Neuronal stem cell (in vitro differentiated cells): Measurements from ENCODE around the gene MRPL47.

ENCODE experiments used
- DNase-seq: peaks from one replicate; pipeline ENCODE4 v3.0.0-alpha.2; 2013; ENCODE audit warnings: low spot score
- H2AFZ ChIP-seq: one replicate; pipeline ENCODE4 v1.6.1; 2013; ENCODE audit warnings: mild to moderate bottlenecking, low read length, inconsistent platforms
- H2AK5ac ChIP-seq: 2 replicates; pipeline ENCODE4 v1.6.1; 2013; ENCODE audit warnings: low read depth, mild to moderate bottlenecking, inconsistent platforms, low read length, moderate library complexity, mixed read lengths
- H2BK120ac ChIP-seq: 2 replicates; pipeline ENCODE4 v1.6.1; 2013; ENCODE audit warnings: low read depth, mild to moderate bottlenecking, inconsistent platforms, low read length, moderate library complexity, mixed read lengths
- H2BK12ac ChIP-seq: one replicate; pipeline ENCODE4 v1.6.1; 2013; ENCODE audit warnings: low read length, inconsistent platforms
- H2BK15ac ChIP-seq: 2 replicates; pipeline ENCODE4 v1.6.1; 2013; ENCODE audit warnings: mild to moderate bottlenecking, low read length, inconsistent platforms, mixed read lengths
- H2BK5ac ChIP-seq: one replicate; pipeline ENCODE4 v1.6.1; 2013; ENCODE audit warnings: inconsistent platforms, mild to moderate bottlenecking, low read length, moderate library complexity
- H3K14ac ChIP-seq: one replicate; pipeline ENCODE4 v1.6.1; 2013; ENCODE audit warnings: low read length, inconsistent platforms
- H3K18ac ChIP-seq: 2 replicates; pipeline ENCODE4 v1.6.1; 2013; ENCODE audit warnings: low read length, inconsistent platforms
- H3K23ac ChIP-seq: 2 replicates; pipeline ENCODE4 v1.6.1; 2013; ENCODE audit warnings: low read depth, mild to moderate bottlenecking, mixed read lengths, low read length, inconsistent platforms; ENCODE audit not compliant: poor library complexity
- H3K27ac ChIP-seq: replicated peaks from 3 replicates; pipeline ENCODE4 v1.5.1; 2013; ENCODE audit warnings: low read length, inconsistent platforms
- H3K27me3 ChIP-seq, 3 experiments: 2 replicates each; pipeline ENCODE4 v1.6.1; 2013; ENCODE audit warnings: low read length in 3 of 3, mild to moderate bottlenecking in 2 of 3, inconsistent platforms in 1 of 3, low read depth in 1 of 3, mixed read lengths in 1 of 3, moderate library complexity in 1 of 3; ENCODE audit not compliant: control insufficient read depth in 3 of 3, insufficient read depth in 3 of 3
- H3K36me3 ChIP-seq, 2 donors: replicated peaks in 1 of 2; 2 replicates each; pipeline ENCODE4 v1.6.1; 2013; ENCODE audit warnings: low read length in 2 of 2; ENCODE audit not compliant: control insufficient read depth in 2 of 2, insufficient read depth in 2 of 2
- H3K4ac ChIP-seq: 2 replicates; pipeline ENCODE4 v1.6.1; 2013; ENCODE audit warnings: inconsistent platforms, mild to moderate bottlenecking, low read length, moderate library complexity
- H3K4me1 ChIP-seq, 2 donors: 1 replicate in 1 of 2; 2 replicates in 1 of 2; pipeline ENCODE4 v1.6.1; 2013; ENCODE audit warnings: low read length in 2 of 2, low read depth in 1 of 2; ENCODE audit not compliant: control insufficient read depth in 2 of 2, insufficient read depth in 1 of 2
- H3K4me2 ChIP-seq: one replicate; pipeline ENCODE4 v1.6.1; 2013; ENCODE audit warnings: mild to moderate bottlenecking, low read length, inconsistent platforms; ENCODE audit not compliant: insufficient read depth, poor library complexity, severe bottlenecking
- H3K4me3 ChIP-seq, 2 donors: 2 replicates each; pipeline ENCODE4 v1.5.1; 2013; ENCODE audit warnings: low read length in 2 of 2, mild to moderate bottlenecking in 2 of 2, inconsistent platforms in 1 of 2, moderate library complexity in 1 of 2
- H3K79me1 ChIP-seq: one replicate; pipeline ENCODE4 v1.6.1; 2013; ENCODE audit warnings: low read depth, mild to moderate bottlenecking, inconsistent platforms, low read length, moderate library complexity
- H3K9ac ChIP-seq: one replicate; pipeline ENCODE4 v1.6.1; 2013; ENCODE audit warnings: mild to moderate bottlenecking, low read depth, low read length, inconsistent platforms; ENCODE audit not compliant: poor library complexity
- H3K9me3 ChIP-seq, 2 donors: replicated peaks in 1 of 2; 2 replicates each; pipeline versions ENCODE3 to v1.6.1; 2013; ENCODE audit warnings: low read length in 2 of 2, mild to moderate bottlenecking in 2 of 2, inconsistent platforms in 1 of 2, low read depth in 1 of 2, mixed read lengths in 1 of 2, moderate library complexity in 1 of 2; ENCODE audit not compliant: control insufficient read depth in 2 of 2, insufficient read depth in 1 of 2
- H4K8ac ChIP-seq: one replicate; pipeline ENCODE4 v1.6.1; 2013; ENCODE audit warnings: low read depth, mild to moderate bottlenecking, inconsistent platforms, low read length, moderate library complexity
- H4K91ac ChIP-seq: one replicate; pipeline ENCODE4 v1.6.1; 2013; ENCODE audit warnings: low read length, low read depth, mild to moderate bottlenecking, inconsistent platforms; ENCODE audit not compliant: poor library complexity
- WGBS, 2 donors: extraction: QIAGEN DNeasy Blood & Tissue Kit; methylation state at CpG; one replicate each; pipeline ENCODE4 v1.1.7; 2013; ENCODE audit warnings: missing lambda C conversion rate in 2 of 2, mixed read lengths in 1 of 2; ENCODE audit not compliant: insufficient read length in 2 of 2, insufficient replicate concordance in 1 of 2; ENCODE audit errors: extremely low coverage in 2 of 2; 5-methylcytosine and 5-hydroxymethylcytosine counted together

The MRPL47 gene

GRCh38 chr3:179606534-179607085 is 2.2 kb upstream of the MRPL47 start:
- peaks cover 6% of the 10 kb centered on the region for H3K79me1 ChIP-seq
- H3K4ac ChIP-seq, result no peak overlapping the region
- H2BK15ac ChIP-seq, result no peak overlapping the region
- no peak overlapping the region for H3K9ac ChIP-seq
- H2BK5ac ChIP-seq, result no peak overlapping the region
- no peak overlapping the region for H4K91ac ChIP-seq
- no peak overlapping the region for H2BK12ac ChIP-seq
- peaks cover 2 to 49% of the 10 kb centered on the region in 2 donors for H3K36me3 ChIP-seq
- no peak overlapping the region for H2AK5ac ChIP-seq
- WGBS, 2 donors, result no CpG with 5 or more reads among the region's 4 CpGs
- no peaks in the 10 kb centered on the region for H3K9me3 ChIP-seq
- H3K27me3 ChIP-seq, result no peaks in the 10 kb centered on the region
- DNase-seq, result no peak
- no peak overlapping the region for H4K8ac ChIP-seq
- H3K14ac ChIP-seq, result no peak overlapping the region
- no peak overlapping the region for H3K23ac ChIP-seq
- no peak overlapping the region for H2BK120ac ChIP-seq
- H3K4me2 ChIP-seq, result no peak overlapping the region
- no peak overlapping the region for H2AFZ ChIP-seq
- no peak overlapping the region for H3K18ac ChIP-seq
- peaks cover 0 to 3% of the 10 kb centered on the region in 2 donors for H3K4me1 ChIP-seq
- H3K4me3 ChIP-seq, result no peak overlapping the region
- H3K27ac ChIP-seq, result no peak overlapping the region

DNA sequence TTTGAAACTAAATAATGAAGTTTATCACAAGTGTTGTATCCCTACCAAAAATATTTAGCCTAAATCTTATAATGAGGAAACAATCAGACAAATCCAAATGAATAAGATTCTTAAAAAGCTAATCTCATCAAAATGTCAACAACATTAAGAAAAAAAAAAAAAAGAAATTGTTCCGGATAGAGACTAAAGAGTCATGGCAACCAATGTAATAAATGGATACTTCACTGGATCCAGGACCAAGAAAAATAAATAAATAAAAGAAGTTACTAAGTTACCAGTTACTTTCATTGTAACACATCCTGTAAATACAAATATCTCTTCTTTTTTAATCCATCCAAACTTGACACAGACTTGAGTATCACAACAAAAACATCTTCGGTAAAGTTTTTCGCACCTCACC is 607 bp downstream of the MRPL47 start:
- Histone ChIP-seq H2AK5ac (no peak overlapping the region), H3K36me3 (peaks cover 10 to 58% of the 10 kb centered on the region in 2 donors), H3K14ac (no peak overlapping the region), H4K91ac (no peak overlapping the region), H3K27me3 (no peaks in the 10 kb centered on the region), H4K8ac (no peak overlapping the region), H3K9me3 (no peaks in the 10 kb centered on the region), H3K9ac (peak overlapping the region; percentile 84), H2BK12ac (no peak overlapping the region), H2BK120ac (no peak overlapping the region), H3K23ac (no peak overlapping the region), H3K4me3 (peak overlapping the region; percentile 72 to 86), H2BK5ac (no peak overlapping the region), H2BK15ac (no peak overlapping the region), H3K27ac (no peak overlapping the region), H3K4me1 (peaks cover 0 to 3% of the 10 kb centered on the region in 2 donors), H3K79me1 (peaks cover 4% of the 10 kb centered on the region), H3K18ac (no peak overlapping the region), H3K4me2 (peak overlapping the region; percentile 21), H2AFZ (peak overlapping the region; percentile 86), H3K4ac (no peak overlapping the region)
- DNase-seq, result no peak
- no CpG with 5 or more reads among the region's 3 CpGs for WGBS, 2 donors

DNA sequence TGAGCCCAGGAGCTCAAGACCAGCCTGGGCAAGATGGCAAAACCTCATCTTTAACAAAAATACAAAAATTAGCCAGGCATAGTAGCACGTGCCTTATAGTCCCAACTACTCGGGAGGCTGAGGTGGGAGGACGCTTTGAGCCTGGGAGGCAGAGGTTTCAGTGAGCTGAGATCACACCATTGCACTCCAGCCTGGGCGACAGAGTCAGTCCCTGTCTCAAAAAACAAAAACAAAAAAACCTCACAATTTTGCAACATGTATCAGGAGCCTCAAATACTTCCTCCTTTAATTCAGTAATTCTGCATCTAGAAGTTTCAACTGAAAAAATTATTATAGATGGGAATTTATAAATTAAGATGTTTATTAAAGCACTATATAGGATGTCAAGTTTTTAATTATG is 1.1 kb downstream of the MRPL47 start:
- peaks cover 0 to 3% of the 10 kb centered on the region in 2 donors for H3K4me1 ChIP-seq
- no peak overlapping the region for H3K4ac ChIP-seq
- no peaks in the 10 kb centered on the region for H3K27me3 ChIP-seq
- peaks cover 4% of the 10 kb centered on the region for H3K79me1 ChIP-seq
- no peak overlapping the region for H2BK15ac ChIP-seq
- H3K36me3 ChIP-seq, result peaks cover 14 to 62% of the 10 kb centered on the region in 2 donors
- no peak overlapping the region for H2BK12ac ChIP-seq
- peak overlapping the region in 1 of 2 donors; percentile 72 for H3K4me3 ChIP-seq
- H3K9me3 ChIP-seq, result no peaks in the 10 kb centered on the region
- no peak overlapping the region for H3K23ac ChIP-seq
- DNase-seq, result no peak
- H3K14ac ChIP-seq, result no peak overlapping the region
- H3K27ac ChIP-seq, result no peak overlapping the region
- H2BK120ac ChIP-seq, result no peak overlapping the region
- H2AK5ac ChIP-seq, result no peak overlapping the region
- no peak overlapping the region for H4K91ac ChIP-seq
- H3K4me2 ChIP-seq, result no peak overlapping the region
- H2BK5ac ChIP-seq, result no peak overlapping the region
- H4K8ac ChIP-seq, result no peak overlapping the region
- no peak overlapping the region for H3K18ac ChIP-seq
- no peak overlapping the region for H3K9ac ChIP-seq
- no peak overlapping the region for H2AFZ ChIP-seq
- WGBS, 2 donors, result no CpG with 5 or more reads among the region's 4 CpGs

GRCh38 chr3:179599531-179599930 is 4.9 kb downstream of the MRPL47 start:
- Histone ChIP-seq H3K14ac (no peak overlapping the region), H3K4me3 (no peak overlapping the region), H3K27me3 (no peaks in the 10 kb centered on the region), H3K27ac (no peak overlapping the region), H3K4me2 (no peak overlapping the region), H3K36me3 (peaks cover 24 to 87% of the 10 kb centered on the region in 2 donors), H3K4ac (no peak overlapping the region), H3K9me3 (no peaks in the 10 kb centered on the region), H2BK15ac (no peak overlapping the region), H4K91ac (no peak overlapping the region), H4K8ac (no peak overlapping the region), H2BK5ac (no peak overlapping the region), H3K18ac (no peak overlapping the region), H3K79me1 (peaks cover 4% of the 10 kb centered on the region), H2AFZ (no peak overlapping the region), H3K23ac (no peak overlapping the region), H3K4me1 (peaks cover 0 to 3% of the 10 kb centered on the region in 2 donors), H2BK12ac (no peak overlapping the region), H3K9ac (no peak overlapping the region), H2BK120ac (no peak overlapping the region), H2AK5ac (no peak overlapping the region)
- no CpG with 5 or more reads among the region's 4 CpGs for WGBS, 2 donors
- DNase-seq, result no peak
